HepG2 (cell line): ENCODE measurements around the gene SAMD14. TPM values are rescaled to one million over a fixed set of nuclear protein-coding genes. Genes with fewer than 3 reads are reported as not detected.

Source experiments
- GABPA ChIP-seq, 2 experiments: IDR thresholded peaks; 2 replicates each; pipeline ENCODE4 v1.6.1; 2011 to 2016; ENCODE audit warnings: low read depth in 2 of 2, low read length in 1 of 2, missing biosample characterization in 1 of 2, missing genetic modification characterization in 1 of 2
- MED8 ChIP-seq: sonication (generic); formaldehyde crosslinking; IDR thresholded peaks from 2 replicates; pipeline ENCODE4 v1.8.1; 2023; ENCODE audit warnings: mild to moderate bottlenecking, missing genetic modification reagents; ENCODE audit not compliant: insufficient replicate concordance
- MTF1 ChIP-seq: sonication (generic); formaldehyde crosslinking; IDR thresholded peaks from 2 replicates; pipeline ENCODE4 v1.5.0; 2020; ENCODE audit warnings: missing genetic modification reagents
- RAD51 ChIP-seq: fragments of 450-650 bp; IDR thresholded peaks from 2 replicates; pipeline ENCODE4 v1.6.1; 2016; ENCODE audit warnings: borderline replicate concordance
- RBM39 ChIP-seq: fragments of 200-400 bp; formaldehyde crosslinking; IDR thresholded peaks from one replicate; pipeline ENCODE4 v1.6.1; 2018; ENCODE audit warnings: antibody characterized with exemption, mild to moderate bottlenecking, low read depth, low read length; ENCODE audit not compliant: poor library complexity, severe bottlenecking
- RFX3 ChIP-seq: IDR thresholded peaks from 2 replicates; pipeline ENCODE4 v1.6.1; 2016; ENCODE audit warnings: missing biosample characterization, missing genetic modification reagents
- ZNF160 ChIP-seq: sonication (generic); formaldehyde crosslinking; IDR thresholded peaks from 2 replicates; pipeline ENCODE4 v1.8.0; 2022; ENCODE audit warnings: mild to moderate bottlenecking, inconsistent platforms, missing genetic modification reagents
- ZNF274 ChIP-seq: sonication (generic); formaldehyde crosslinking; IDR thresholded peaks from 2 replicates; pipeline ENCODE4 v1.5.1; 2020; ENCODE audit warnings: mild to moderate bottlenecking, missing genetic modification reagents
- ZNF333 ChIP-seq: sonication (generic); formaldehyde crosslinking; IDR thresholded peaks from 2 replicates; pipeline ENCODE4 v1.4.0; 2020; ENCODE audit warnings: mild to moderate bottlenecking, missing genetic modification reagents, borderline replicate concordance
- polyA plus RNA-seq, 8 experiments: library from polyadenylated mRNA; depleted of rRNA in 3 of 8; stranded (reverse) in 7 of 8; unstranded in 1 of 8; fragments of >200 nt; fragmentation: Illumina TruSeq in 4 of 8; extraction: Trizol in 4 of 8; gene quantifications; 2 replicates each; pipeline versions ENCODE4 v1.2.1 to v1.2.3, GENCODE V29; 2011 to 2016; ENCODE audit warnings: low read depth in 4 of 8, missing spikeins in 1 of 8, mixed read lengths in 1 of 8; ENCODE audit not compliant: insufficient read depth in 1 of 8
- total RNA-seq, 5 experiments: library from RNA; depleted of rRNA; stranded (reverse); fragments of >200 nt; fragmentation: Illumina TruSeq; extraction: Trizol; gene quantifications; 2 replicates each; pipeline ENCODE4 v1.2.3, GENCODE V29; 2016; ENCODE audit warnings: low read depth in 1 of 5
- TF ChIP-seq, protein P1 (sequence below): sonication (generic); formaldehyde crosslinking; IDR thresholded peaks from 2 replicates; pipeline ENCODE4 v1.5.1; 2020; ENCODE audit warnings: mild to moderate bottlenecking, moderate library complexity, missing genetic modification reagents
- TF ChIP-seq, protein P2 (sequence below): sonication (generic); formaldehyde crosslinking; IDR thresholded peaks from 2 replicates; pipeline ENCODE4 v1.4.0; 2020; ENCODE audit warnings: mild to moderate bottlenecking, missing genetic modification reagents
- TF ChIP-seq, protein P3 (sequence below): sonication (generic); formaldehyde crosslinking; IDR thresholded peaks from 2 replicates; pipeline ENCODE4 v1.5.0; 2020; ENCODE audit warnings: mild to moderate bottlenecking, missing genetic modification reagents
- TF ChIP-seq, protein P4 (sequence below): sonication (generic); formaldehyde crosslinking; IDR thresholded peaks from 2 replicates; pipeline ENCODE4 v1.9.0; 2022; ENCODE audit warnings: missing genetic modification reagents, mild to moderate bottlenecking, borderline replicate concordance

SAMD14 gene
- total and polyA plus RNA-seq, 2 of the 13 experiments (the other 11 are each of a cell fraction or from before 2014, with no cell fraction given) = 0.07 to 0.22 TPM

DNA sequence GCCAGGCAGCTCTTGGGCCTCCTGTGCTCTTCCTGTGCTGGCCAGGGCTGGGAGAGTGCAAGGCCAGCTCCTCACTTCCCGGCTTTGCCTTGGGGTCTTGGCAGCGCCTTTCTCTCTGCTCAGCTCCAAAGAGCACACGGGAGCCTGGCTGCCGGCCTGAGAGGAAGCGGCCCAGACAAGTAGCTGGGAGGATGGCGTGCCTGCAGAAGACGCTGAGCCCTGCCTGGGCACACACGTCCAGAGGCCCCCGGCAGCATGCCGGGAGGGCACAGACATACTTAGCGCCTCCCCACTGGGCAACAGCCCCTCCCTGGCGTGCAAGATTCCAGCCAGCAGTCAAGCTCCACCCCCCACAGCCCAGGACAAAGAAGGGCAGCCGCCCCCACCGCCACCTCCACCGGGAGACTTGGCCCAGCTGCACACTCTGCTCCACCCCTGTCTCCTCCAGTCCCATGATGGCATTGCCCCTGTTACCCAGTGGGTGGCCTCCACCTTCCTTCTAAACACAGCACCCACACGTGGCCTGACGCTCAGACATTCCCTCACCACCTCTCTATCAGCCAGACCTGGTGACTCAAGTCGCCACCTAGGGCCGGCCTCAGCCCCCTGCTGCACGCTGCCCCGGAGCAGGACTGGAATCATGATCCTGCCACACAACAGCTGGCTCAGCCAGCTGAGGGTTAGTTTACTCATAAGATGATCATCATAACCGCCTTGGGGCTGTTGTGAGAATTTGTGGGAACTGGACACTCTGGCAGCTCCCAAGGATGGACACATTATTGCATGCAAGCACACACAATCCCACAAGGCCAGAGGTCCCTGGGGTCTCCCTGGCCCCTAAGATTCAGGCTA lies 48.2 kb upstream of the SAMD14 start (continued):
- TF ChIP-seq, protein P1, sequence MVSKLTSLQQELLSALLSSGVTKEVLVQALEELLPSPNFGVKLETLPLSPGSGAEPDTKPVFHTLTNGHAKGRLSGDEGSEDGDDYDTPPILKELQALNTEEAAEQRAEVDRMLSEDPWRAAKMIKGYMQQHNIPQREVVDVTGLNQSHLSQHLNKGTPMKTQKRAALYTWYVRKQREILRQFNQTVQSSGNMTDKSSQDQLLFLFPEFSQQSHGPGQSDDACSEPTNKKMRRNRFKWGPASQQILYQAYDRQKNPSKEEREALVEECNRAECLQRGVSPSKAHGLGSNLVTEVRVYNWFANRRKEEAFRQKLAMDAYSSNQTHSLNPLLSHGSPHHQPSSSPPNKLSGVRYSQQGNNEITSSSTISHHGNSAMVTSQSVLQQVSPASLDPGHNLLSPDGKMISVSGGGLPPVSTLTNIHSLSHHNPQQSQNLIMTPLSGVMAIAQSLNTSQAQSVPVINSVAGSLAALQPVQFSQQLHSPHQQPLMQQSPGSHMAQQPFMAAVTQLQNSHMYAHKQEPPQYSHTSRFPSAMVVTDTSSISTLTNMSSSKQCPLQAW (CRISPR knock-in tag) = no peak
- TF ChIP-seq MTF1 (CRISPR knock-in tag) (no peak), ZNF160 (CRISPR knock-in tag) (no peak), ZNF274 (CRISPR knock-in tag) (peak; percentile 81), MED8 (CRISPR knock-in tag) (no peak), RFX3 (no peak), GABPA (IDR thresholded peaks at IDR 0.05; ENCODE audit: low read depth, low read length) (no peak), GABPA (CRISPR knock-in tag; IDR thresholded peaks at IDR 0.05; ENCODE audit: low read depth) (no peak), RAD51 (no peak), RBM39 (no peak), ZNF333 (0 out of 2 replicates have a peak, but pooled peaks have one; percentile 40)
- TF ChIP-seq, protein P2, sequence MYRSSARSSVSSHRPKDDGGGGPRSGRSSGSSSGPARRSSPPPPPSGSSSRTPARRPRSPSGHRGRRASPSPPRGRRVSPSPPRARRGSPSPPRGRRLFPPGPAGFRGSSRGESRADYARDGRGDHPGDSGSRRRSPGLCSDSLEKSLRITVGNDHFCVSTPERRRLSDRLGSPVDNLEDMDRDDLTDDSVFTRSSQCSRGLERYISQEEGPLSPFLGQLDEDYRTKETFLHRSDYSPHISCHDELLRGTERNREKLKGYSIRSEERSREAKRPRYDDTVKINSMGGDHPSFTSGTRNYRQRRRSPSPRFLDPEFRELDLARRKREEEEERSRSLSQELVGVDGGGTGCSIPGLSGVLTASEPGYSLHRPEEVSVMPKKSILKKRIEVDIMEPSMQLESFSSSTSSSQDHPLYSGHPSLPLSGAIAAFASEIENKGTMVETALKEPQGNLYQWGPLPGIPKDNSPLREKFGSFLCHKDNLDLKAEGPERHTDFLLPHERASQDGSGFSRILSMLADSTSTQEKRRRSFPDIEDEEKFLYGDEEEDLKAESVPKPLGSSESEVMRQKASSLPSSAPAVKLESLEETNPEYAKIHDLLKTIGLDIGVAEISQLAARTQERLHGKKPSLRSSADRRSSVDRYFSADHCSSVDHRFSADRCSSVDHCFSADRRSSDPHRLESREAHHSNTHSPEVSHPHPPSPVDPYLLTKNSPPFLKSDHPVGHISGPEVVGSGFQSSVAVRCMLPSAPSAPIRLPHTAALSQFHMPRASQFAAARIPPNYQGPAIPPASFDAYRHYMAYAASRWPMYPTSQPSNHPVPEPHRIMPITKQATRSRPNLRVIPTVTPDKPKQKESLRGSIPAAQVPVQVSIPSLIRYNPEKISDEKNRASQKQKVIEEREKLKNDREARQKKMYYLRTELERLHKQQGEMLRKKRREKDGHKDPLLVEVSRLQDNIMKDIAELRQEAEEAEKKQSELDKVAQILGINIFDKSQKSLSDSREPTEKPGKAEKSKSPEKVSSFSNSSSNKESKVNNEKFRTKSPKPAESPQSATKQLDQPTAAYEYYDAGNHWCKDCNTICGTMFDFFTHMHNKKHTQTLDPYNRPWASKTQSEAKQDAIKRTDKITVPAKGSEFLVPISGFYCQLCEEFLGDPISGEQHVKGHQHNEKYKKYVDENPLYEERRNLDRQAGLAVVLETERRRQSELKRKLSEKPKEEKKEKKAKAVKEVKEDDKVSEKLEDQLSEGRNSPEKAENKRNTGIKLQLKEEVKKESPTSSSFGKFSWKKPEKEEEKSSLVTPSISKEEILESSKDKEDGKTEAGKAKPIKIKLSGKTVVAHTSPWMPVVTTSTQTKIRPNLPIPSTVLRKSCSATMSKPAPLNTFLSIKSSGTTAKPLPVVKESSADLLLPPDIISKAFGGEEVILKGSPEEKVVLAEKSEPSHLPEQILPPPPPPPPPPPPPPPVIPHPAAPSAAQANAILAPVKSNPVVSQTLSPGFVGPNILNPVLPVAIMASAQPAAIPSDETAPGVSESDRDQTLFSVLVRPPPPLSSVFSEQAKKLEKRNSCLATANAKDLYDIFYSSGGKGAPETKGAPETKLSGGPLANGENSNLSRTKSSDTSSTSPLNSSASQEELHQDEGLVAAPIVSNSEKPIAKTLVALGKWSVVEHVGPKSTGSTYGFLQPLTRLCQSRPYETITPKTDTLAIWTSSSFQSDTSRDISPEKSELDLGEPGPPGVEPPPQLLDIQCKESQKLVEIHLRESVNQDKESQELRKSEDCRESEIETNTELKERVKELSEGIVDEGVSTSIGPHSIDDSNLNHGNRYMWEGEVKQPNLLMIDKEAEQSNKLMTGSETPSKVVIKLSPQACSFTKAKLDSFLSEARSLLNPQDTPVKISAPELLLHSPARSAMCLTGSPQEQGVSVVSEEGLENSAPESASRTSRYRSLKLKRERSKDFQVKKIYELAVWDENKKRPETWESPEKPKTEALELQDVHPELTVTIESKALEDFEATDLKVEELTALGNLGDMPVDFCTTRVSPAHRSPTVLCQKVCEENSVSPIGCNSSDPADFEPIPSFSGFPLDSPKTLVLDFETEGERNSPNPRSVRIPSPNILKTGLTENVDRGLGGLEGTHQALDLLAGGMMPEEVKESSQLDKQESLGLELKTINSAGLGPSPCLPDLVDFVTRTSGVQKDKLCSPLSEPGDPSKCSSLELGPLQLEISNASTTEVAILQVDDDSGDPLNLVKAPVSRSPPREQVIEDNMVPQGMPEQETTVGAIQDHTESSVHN = 0 out of 2 replicates have a peak, but pooled peaks have one; percentile 22
- TF ChIP-seq, protein P3, sequence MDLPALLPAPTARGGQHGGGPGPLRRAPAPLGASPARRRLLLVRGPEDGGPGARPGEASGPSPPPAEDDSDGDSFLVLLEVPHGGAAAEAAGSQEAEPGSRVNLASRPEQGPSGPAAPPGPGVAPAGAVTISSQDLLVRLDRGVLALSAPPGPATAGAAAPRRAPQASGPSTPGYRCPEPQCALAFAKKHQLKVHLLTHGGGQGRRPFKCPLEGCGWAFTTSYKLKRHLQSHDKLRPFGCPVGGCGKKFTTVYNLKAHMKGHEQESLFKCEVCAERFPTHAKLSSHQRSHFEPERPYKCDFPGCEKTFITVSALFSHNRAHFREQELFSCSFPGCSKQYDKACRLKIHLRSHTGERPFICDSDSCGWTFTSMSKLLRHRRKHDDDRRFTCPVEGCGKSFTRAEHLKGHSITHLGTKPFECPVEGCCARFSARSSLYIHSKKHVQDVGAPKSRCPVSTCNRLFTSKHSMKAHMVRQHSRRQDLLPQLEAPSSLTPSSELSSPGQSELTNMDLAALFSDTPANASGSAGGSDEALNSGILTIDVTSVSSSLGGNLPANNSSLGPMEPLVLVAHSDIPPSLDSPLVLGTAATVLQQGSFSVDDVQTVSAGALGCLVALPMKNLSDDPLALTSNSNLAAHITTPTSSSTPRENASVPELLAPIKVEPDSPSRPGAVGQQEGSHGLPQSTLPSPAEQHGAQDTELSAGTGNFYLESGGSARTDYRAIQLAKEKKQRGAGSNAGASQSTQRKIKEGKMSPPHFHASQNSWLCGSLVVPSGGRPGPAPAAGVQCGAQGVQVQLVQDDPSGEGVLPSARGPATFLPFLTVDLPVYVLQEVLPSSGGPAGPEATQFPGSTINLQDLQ (CRISPR knock-in tag) = 0 out of 2 replicates have a peak, but pooled peaks have one; percentile 56
- TF ChIP-seq, protein P4, sequence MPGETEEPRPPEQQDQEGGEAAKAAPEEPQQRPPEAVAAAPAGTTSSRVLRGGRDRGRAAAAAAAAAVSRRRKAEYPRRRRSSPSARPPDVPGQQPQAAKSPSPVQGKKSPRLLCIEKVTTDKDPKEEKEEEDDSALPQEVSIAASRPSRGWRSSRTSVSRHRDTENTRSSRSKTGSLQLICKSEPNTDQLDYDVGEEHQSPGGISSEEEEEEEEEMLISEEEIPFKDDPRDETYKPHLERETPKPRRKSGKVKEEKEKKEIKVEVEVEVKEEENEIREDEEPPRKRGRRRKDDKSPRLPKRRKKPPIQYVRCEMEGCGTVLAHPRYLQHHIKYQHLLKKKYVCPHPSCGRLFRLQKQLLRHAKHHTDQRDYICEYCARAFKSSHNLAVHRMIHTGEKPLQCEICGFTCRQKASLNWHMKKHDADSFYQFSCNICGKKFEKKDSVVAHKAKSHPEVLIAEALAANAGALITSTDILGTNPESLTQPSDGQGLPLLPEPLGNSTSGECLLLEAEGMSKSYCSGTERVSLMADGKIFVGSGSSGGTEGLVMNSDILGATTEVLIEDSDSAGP (CRISPR knock-in tag) = peak; percentile 81
